K562 (cell line): ENCODE data around the gene TRIM33. TPM values are rescaled to one million over a fixed set of nuclear protein-coding genes. Genes with fewer than 3 reads are reported as not detected.
A peak's percentile ranks its signal among the peaks of the same experiment; 100 is the strongest.

Experiments used
- DLX4 ChIP-seq: fragments of 250-450 bp; sonication (Bioruptor Pico); IDR thresholded peaks from 2 replicates; pipeline ENCODE4 v1.6.1; 2021; ENCODE audit warnings: mild to moderate bottlenecking
- E4F1 ChIP-seq: fragments of 250-450 bp; sonication (Bioruptor Pico); IDR thresholded peaks from 2 replicates; pipeline ENCODE4 v1.5.0; 2021; ENCODE audit warnings: mild to moderate bottlenecking, borderline replicate concordance
- EP400 ChIP-seq: fragments of 450-650 bp; IDR thresholded peaks from 2 replicates; pipeline ENCODE4 v1.6.1; 2017; ENCODE audit warnings: antibody characterized with exemption, mild to moderate bottlenecking, moderate library complexity
- FOXA1 ChIP-seq: fragments of 450-650 bp; IDR thresholded peaks from 2 replicates; pipeline ENCODE4 v1.6.1; 2016; ENCODE audit warnings: mild to moderate bottlenecking, borderline replicate concordance
- FOXP1 ChIP-seq: sonication (generic); formaldehyde crosslinking; IDR thresholded peaks from 2 replicates; pipeline ENCODE4 v1.8.0; 2022; ENCODE audit warnings: mild to moderate bottlenecking, missing genetic modification reagents
- HNRNPL ChIP-seq: fragments of 200-400 bp; formaldehyde crosslinking; IDR thresholded peaks from 2 replicates; pipeline ENCODE4 v1.6.1; 2017; ENCODE audit warnings: low read depth, mild to moderate bottlenecking, low read length
- LARP7 ChIP-seq: fragments of 450-650 bp; IDR thresholded peaks from 2 replicates; pipeline ENCODE4 v1.6.1; 2016
- NONO ChIP-seq, 2 experiments: fragments of 200-400 bp in 1 of 2; fragments of 450-650 bp in 1 of 2; formaldehyde crosslinking in 1 of 2; IDR thresholded peaks; 2 replicates each; pipeline ENCODE4 v1.6.1; 2017; ENCODE audit warnings: low read depth in 2 of 2, mild to moderate bottlenecking in 2 of 2, moderate library complexity in 2 of 2, low read length in 1 of 2
- POLR3A ChIP-seq: IDR thresholded peaks from 2 replicates; pipeline ENCODE4 v1.6.1; 2011; ENCODE audit warnings: borderline replicate concordance, mild to moderate bottlenecking, moderate library complexity; ENCODE audit not compliant: insufficient read length, insufficient read depth; ENCODE audit errors: extremely low read depth
- SAFB2 ChIP-seq: fragments of 200-400 bp; formaldehyde crosslinking; IDR thresholded peaks from 2 replicates; pipeline ENCODE4 v1.6.1; 2018; ENCODE audit warnings: borderline replicate concordance, low read length, low read depth, moderate library complexity; ENCODE audit not compliant: severe bottlenecking
- ZC3H4 ChIP-seq: sonication (generic); formaldehyde crosslinking; IDR thresholded peaks from 2 replicates; pipeline ENCODE4 v1.9.0; 2021; ENCODE audit warnings: missing genetic modification reagents, borderline replicate concordance
- polyA plus RNA-seq, 8 experiments: library from polyadenylated mRNA; depleted of rRNA in 4 of 8; stranded (reverse) in 5 of 8; unstranded in 3 of 8; fragments of >200 nt; fragmentation: Nextera tagmentation in 2 of 8; fragmentation: Illumina TruSeq in 1 of 8; extraction: Ambion mirVana in 2 of 8; extraction: Trizol in 1 of 8; gene quantifications; 2 replicates each; pipeline versions ENCODE4 v1.2.1 to v1.2.3, GENCODE V29; 2011 to 2014; ENCODE audit warnings: inconsistent platforms in 1 of 8, missing spikeins in 1 of 8
- total RNA-seq, 7 experiments: library from RNA; depleted of rRNA in 6 of 7; stranded (reverse); fragments of >200 nt in 6 of 7; fragmentation: Illumina TruSeq in 2 of 7; extraction: Trizol in 2 of 7; gene quantifications; 2 replicates each; pipeline versions ENCODE4 v1.2.1 to v1.2.3, GENCODE V29; 2011 to 2021; ENCODE audit warnings: low replicate concordance in 1 of 7
- TF ChIP-seq, protein P1 (sequence below): sonication (generic); formaldehyde crosslinking; IDR thresholded peaks from 2 replicates; pipeline ENCODE4 v1.8.0; 2023; ENCODE audit warnings: missing genetic modification reagents, mild to moderate bottlenecking, borderline replicate concordance
- TF ChIP-seq, protein P2 (sequence below): fragments of 450-650 bp; IDR thresholded peaks from 2 replicates; pipeline ENCODE4 v1.6.1; 2017; ENCODE audit warnings: antibody characterized with exemption, mild to moderate bottlenecking

TRIM33 gene
- total and polyA plus RNA-seq, 9 of the 15 experiments (the other 6 are each of a cell fraction or from before 2014, with no cell fraction given), result 9.3 to 58.4 (median 40.2) TPM

GRCh38 chr1:114388432-114389003, 122.5 kb downstream of the TRIM33 start (continued):
- TF ChIP-seq FOXA1 (no peak), NONO (IDR thresholded peaks at IDR 0.05; ENCODE audit: low read depth in 2 of 2, low read length in 1 of 2) (no peak), FOXP1 (CRISPR knock-in tag) (no peak), DLX4 (CRISPR knock-in tag) (no peak), LARP7 (peak; percentile 59; the same call in 1 of the 2 replicates), ZC3H4 (CRISPR knock-in tag) (no peak), HNRNPL (no peak), POLR3A (no peak), EP400 (0 out of 2 replicates have a peak, but pooled peaks have one; percentile 15), SAFB2 (no peak), E4F1 (CRISPR knock-in tag) (no peak)
- TF ChIP-seq, protein P1, sequence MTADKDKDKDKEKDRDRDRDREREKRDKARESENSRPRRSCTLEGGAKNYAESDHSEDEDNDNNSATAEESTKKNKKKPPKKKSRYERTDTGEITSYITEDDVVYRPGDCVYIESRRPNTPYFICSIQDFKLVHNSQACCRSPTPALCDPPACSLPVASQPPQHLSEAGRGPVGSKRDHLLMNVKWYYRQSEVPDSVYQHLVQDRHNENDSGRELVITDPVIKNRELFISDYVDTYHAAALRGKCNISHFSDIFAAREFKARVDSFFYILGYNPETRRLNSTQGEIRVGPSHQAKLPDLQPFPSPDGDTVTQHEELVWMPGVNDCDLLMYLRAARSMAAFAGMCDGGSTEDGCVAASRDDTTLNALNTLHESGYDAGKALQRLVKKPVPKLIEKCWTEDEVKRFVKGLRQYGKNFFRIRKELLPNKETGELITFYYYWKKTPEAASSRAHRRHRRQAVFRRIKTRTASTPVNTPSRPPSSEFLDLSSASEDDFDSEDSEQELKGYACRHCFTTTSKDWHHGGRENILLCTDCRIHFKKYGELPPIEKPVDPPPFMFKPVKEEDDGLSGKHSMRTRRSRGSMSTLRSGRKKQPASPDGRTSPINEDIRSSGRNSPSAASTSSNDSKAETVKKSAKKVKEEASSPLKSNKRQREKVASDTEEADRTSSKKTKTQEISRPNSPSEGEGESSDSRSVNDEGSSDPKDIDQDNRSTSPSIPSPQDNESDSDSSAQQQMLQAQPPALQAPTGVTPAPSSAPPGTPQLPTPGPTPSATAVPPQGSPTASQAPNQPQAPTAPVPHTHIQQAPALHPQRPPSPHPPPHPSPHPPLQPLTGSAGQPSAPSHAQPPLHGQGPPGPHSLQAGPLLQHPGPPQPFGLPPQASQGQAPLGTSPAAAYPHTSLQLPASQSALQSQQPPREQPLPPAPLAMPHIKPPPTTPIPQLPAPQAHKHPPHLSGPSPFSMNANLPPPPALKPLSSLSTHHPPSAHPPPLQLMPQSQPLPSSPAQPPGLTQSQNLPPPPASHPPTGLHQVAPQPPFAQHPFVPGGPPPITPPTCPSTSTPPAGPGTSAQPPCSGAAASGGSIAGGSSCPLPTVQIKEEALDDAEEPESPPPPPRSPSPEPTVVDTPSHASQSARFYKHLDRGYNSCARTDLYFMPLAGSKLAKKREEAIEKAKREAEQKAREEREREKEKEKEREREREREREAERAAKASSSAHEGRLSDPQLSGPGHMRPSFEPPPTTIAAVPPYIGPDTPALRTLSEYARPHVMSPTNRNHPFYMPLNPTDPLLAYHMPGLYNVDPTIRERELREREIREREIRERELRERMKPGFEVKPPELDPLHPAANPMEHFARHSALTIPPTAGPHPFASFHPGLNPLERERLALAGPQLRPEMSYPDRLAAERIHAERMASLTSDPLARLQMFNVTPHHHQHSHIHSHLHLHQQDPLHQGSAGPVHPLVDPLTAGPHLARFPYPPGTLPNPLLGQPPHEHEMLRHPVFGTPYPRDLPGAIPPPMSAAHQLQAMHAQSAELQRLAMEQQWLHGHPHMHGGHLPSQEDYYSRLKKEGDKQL (CRISPR knock-in tag), result no peak
- TF ChIP-seq, protein P2, sequence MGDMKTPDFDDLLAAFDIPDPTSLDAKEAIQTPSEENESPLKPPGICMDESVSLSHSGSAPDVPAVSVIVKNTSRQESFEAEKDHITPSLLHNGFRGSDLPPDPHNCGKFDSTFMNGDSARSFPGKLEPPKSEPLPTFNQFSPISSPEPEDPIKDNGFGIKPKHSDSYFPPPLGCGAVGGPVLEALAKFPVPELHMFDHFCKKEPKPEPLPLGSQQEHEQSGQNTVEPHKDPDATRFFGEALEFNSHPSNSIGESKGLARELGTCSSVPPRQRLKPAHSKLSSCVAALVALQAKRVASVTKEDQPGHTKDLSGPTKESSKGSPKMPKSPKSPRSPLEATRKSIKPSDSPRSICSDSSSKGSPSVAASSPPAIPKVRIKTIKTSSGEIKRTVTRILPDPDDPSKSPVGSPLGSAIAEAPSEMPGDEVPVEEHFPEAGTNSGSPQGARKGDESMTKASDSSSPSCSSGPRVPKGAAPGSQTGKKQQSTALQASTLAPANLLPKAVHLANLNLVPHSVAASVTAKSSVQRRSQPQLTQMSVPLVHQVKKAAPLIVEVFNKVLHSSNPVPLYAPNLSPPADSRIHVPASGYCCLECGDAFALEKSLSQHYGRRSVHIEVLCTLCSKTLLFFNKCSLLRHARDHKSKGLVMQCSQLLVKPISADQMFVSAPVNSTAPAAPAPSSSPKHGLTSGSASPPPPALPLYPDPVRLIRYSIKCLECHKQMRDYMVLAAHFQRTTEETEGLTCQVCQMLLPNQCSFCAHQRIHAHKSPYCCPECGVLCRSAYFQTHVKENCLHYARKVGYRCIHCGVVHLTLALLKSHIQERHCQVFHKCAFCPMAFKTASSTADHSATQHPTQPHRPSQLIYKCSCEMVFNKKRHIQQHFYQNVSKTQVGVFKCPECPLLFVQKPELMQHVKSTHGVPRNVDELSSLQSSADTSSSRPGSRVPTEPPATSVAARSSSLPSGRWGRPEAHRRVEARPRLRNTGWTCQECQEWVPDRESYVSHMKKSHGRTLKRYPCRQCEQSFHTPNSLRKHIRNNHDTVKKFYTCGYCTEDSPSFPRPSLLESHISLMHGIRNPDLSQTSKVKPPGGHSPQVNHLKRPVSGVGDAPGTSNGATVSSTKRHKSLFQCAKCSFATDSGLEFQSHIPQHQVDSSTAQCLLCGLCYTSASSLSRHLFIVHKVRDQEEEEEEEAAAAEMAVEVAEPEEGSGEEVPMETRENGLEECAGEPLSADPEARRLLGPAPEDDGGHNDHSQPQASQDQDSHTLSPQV, result peak; percentile 49; the same call in 1 of the 2 replicates
